SK-N-SH (cell line): ENCODE results near the gene HDAC4. TPM values are rescaled to one million over a fixed set of nuclear protein-coding genes. Genes with fewer than 3 reads are reported as not detected.

Experiments
- CTCF ChIA-PET: fragments of 300-600, 350-600 bp; formaldehyde crosslinking; extraction: SDS; loops from one replicate; lab custom pipeline; 2021; lab: Yijun Ruan, JAX
- POLR2A ChIA-PET: fragments of 350-600 bp; sonication (Branson Sonifier 250); formaldehyde crosslinking; extraction: SDS; loops from one replicate; lab custom pipeline; 2020; ENCODE audit warnings: antibody characterized with exemption, inconsistent platforms; lab: Yijun Ruan, JAX
- DNase-seq: peaks from one replicate; pipeline ENCODE4 v3.0.0; 2012
- H2AFZ ChIP-seq: fragments of 200-600 bp; sonication (generic); 2 replicates; pipeline ENCODE4 v1.8.1; 2016; ENCODE audit warnings: antibody characterized with exemption, mild to moderate bottlenecking, low read depth
- H3F3A ChIP-seq: fragments of 200-600 bp; sonication (generic); replicated peaks from 2 replicates; pipeline ENCODE3; 2016; ENCODE audit warnings: antibody characterized with exemption, mild to moderate bottlenecking; ENCODE audit not compliant: insufficient read depth
- H3K27ac ChIP-seq, 2 experiments: fragments of 200-500 bp in 1 of 2; fragments of 200-600 bp in 1 of 2; sonication (Bioruptor generic) in 1 of 2; sonication (generic), shearing (Covaris generic) in 1 of 2; 2 replicates each; pipeline versions ENCODE4 v1.5.1 to v1.6.1; 2014 to 2016; ENCODE audit warnings: low read depth in 2 of 2, inconsistent platforms in 1 of 2, low read length in 1 of 2, mild to moderate bottlenecking in 1 of 2, mixed read lengths in 1 of 2
- H3K27me3 ChIP-seq: fragments of 200-600 bp; sonication (generic), shearing (Covaris generic); 2 replicates; pipeline ENCODE4 v1.6.1; 2016; ENCODE audit warnings: mixed run types; ENCODE audit not compliant: insufficient read depth
- H3K36me3 ChIP-seq, 2 experiments: fragments of 200-500 bp in 1 of 2; fragments of 200-600 bp in 1 of 2; sonication (Bioruptor generic) in 1 of 2; sonication (generic) in 1 of 2; replicated peaks in 1 of 2; 2 replicates each; pipeline versions ENCODE3 to v1.5.1; 2014 to 2016; ENCODE audit warnings: low read length in 1 of 2, mild to moderate bottlenecking in 1 of 2; ENCODE audit not compliant: insufficient read depth in 2 of 2, control insufficient read depth in 1 of 2
- H3K4me1 ChIP-seq, 2 experiments: fragments of 200-500 bp in 1 of 2; fragments of 200-600 bp in 1 of 2; sonication (Bioruptor generic) in 1 of 2; sonication (generic), shearing (Covaris generic) in 1 of 2; 2 replicates each; pipeline versions ENCODE4 v1.5.1 to v1.6.1; 2014 to 2016; ENCODE audit warnings: low read depth in 1 of 2, low read length in 1 of 2, mixed run types in 1 of 2; ENCODE audit not compliant: insufficient read depth in 2 of 2, control insufficient read depth in 1 of 2
- H3K4me2 ChIP-seq: fragments of 200-600 bp; sonication (generic), shearing (Covaris generic); 2 replicates; pipeline ENCODE4 v1.6.1; 2017; ENCODE audit warnings: mixed run types
- H3K4me3 ChIP-seq, 2 experiments: fragments of 200-500 bp in 1 of 2; fragments of 200-600 bp in 1 of 2; sonication (Bioruptor generic) in 1 of 2; sonication (generic), shearing (Covaris generic) in 1 of 2; 2 replicates each; pipeline versions ENCODE4 v1.5.1 to v1.8.1; 2014 to 2016; ENCODE audit warnings: low read depth in 2 of 2, inconsistent platforms in 1 of 2, low read length in 1 of 2, mild to moderate bottlenecking in 1 of 2, mixed read lengths in 1 of 2, moderate library complexity in 1 of 2
- H3K79me2 ChIP-seq: fragments of 200-600 bp; sonication (generic); 2 replicates; pipeline ENCODE4 v1.8.1; 2017; ENCODE audit warnings: mild to moderate bottlenecking; ENCODE audit not compliant: insufficient read depth
- H3K9ac ChIP-seq: fragments of 200-600 bp; sonication (generic); 2 replicates; pipeline ENCODE4 v1.6.1; 2017; ENCODE audit warnings: mixed run types
- H3K9me2 ChIP-seq: fragments of 200-600 bp; sonication (generic); 2 replicates; pipeline ENCODE4 v1.6.1; 2017; ENCODE audit warnings: mixed run types
- H3K9me3 ChIP-seq: fragments of 200-600 bp; sonication (generic); 2 replicates; pipeline ENCODE4 v1.6.1; 2017; ENCODE audit warnings: mixed run types, mild to moderate bottlenecking, moderate library complexity
- H4K20me1 ChIP-seq: fragments of 200-600 bp; sonication (generic); 2 replicates; pipeline ENCODE4 v1.6.1; 2017; ENCODE audit warnings: mild to moderate bottlenecking, mixed run types; ENCODE audit not compliant: insufficient read depth
- CHD2 ChIP-seq: fragments of 150-350 bp; IDR thresholded peaks from 2 replicates; pipeline ENCODE4 v1.6.1; 2018; ENCODE audit warnings: low read length; ENCODE audit not compliant: partially characterized antibody
- ELF1 ChIP-seq: IDR thresholded peaks from 2 replicates; pipeline ENCODE4 v1.4.0; 2012
- FOXJ3 ChIP-seq: sonication (generic); formaldehyde crosslinking; IDR thresholded peaks from 2 replicates; pipeline ENCODE4 v1.5.1; 2020; ENCODE audit warnings: mild to moderate bottlenecking, missing genetic modification reagents
- JUND ChIP-seq: IDR thresholded peaks from 2 replicates; pipeline ENCODE4 v1.4.0; 2012
- MXI1 ChIP-seq: IDR thresholded peaks from 2 replicates; pipeline ENCODE4 v1.6.1; 2012; ENCODE audit warnings: mild to moderate bottlenecking, low read depth, low read length, improper control_type of control experiment
- NFIC ChIP-seq: IDR thresholded peaks from 2 replicates; pipeline ENCODE4 v1.4.0; 2012; ENCODE audit warnings: borderline replicate concordance
- RFX5 ChIP-seq: IDR thresholded peaks from 2 replicates; pipeline ENCODE4 v1.6.1; 2012; ENCODE audit warnings: mild to moderate bottlenecking, improper control_type of control experiment, low read length
- SMC3 ChIP-seq: IDR thresholded peaks from 2 replicates; pipeline ENCODE4 v1.6.1; 2012; ENCODE audit warnings: low read depth, low read length, improper control_type of control experiment
- TAF1 ChIP-seq: IDR thresholded peaks from 2 replicates; pipeline ENCODE4 v1.6.1; 2012; ENCODE audit warnings: low read depth, mild to moderate bottlenecking, low read length, moderate library complexity, borderline replicate concordance
- TCF12 ChIP-seq: IDR thresholded peaks from 2 replicates; pipeline ENCODE4 v1.4.0; 2012
- TEAD4 ChIP-seq: IDR thresholded peaks from 2 replicates; pipeline ENCODE4 v1.4.0; 2012; ENCODE audit warnings: mild to moderate bottlenecking, borderline replicate concordance; ENCODE audit not compliant: insufficient read depth
- WGBS: methylation state at CpG from one replicate; pipeline ENCODE4 v1.1.6; 2017; ENCODE audit warnings: low lambda C conversion rate; 5-methylcytosine and 5-hydroxymethylcytosine counted together
- polyA plus RNA-seq, 3 experiments: library from polyadenylated mRNA; depleted of rRNA; stranded (reverse); fragments of >200 nt; gene quantifications; 2 replicates each; pipeline ENCODE4 v1.2.3, GENCODE V29; 2012
- TF ChIP-seq, protein P1 (sequence below): IDR thresholded peaks from 2 replicates; pipeline ENCODE4 v1.4.0; 2012; ENCODE audit warnings: low read depth, borderline replicate concordance
- TF ChIP-seq, protein P2 (sequence below): IDR thresholded peaks from 2 replicates; pipeline ENCODE4 v1.6.1; 2012; ENCODE audit warnings: mild to moderate bottlenecking, low read depth, low read length, moderate library complexity
- TF ChIP-seq, protein P3 (sequence below): fragments of 150-350 bp; IDR thresholded peaks from 2 replicates; pipeline ENCODE4 v1.6.1; 2017; ENCODE audit warnings: antibody characterized with exemption, low read length, low read depth, borderline replicate concordance
- TF ChIP-seq, protein P4 (sequence below): IDR thresholded peaks from 2 replicates; pipeline ENCODE4 v1.4.0; 2012; ENCODE audit warnings: low read depth

Gene HDAC4
- polyA plus RNA-seq, 1 of the 3 experiments (the other 2 are of a cell fraction): 5.5 TPM

DNA sequence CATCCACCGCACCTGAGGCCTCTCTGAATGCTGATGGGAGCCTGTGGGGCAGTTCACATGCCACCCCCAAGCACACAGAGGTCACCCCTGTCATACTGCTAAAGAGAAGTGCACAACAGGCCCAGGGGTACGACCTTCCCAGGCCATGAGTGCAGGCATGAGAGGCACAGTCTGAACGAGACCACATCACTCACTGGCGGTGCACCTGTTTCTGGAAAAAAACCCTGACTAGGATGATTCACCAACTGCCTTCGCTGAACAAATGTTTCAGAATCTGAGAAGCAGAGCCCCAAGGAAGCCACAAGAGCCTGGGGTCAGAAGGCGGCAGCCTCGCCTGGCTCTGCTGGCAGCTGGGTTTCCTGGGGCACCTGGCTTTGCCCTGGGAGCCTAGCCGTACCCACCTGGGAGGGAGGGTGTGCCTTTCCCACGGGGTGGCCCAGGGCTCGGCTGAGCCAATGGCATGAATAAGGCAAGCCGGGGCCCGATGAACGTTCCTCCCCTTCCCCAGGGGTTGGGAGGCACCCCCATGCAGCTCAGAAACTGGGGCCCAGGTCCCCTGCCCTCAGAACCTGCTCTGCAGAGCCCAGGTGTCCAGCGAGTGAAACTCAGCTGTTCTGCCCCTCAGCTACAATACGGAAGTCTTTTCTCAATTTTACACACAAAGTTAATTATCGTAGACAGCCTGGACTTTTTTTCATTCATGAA lies 73.8 kb downstream of the HDAC4 start:
- Histone ChIP-seq H3K9ac (no peak overlapping the region), H3K9me3 (no peaks in the 10 kb centered on the region), H3K36me3 (peaks cover 0 to 2% of the 10 kb centered on the region in 2 experiments), H3K4me1 (peaks cover 9 to 59% of the 10 kb centered on the region in 2 experiments; a peak in 3 of 4 replicates), H3K27ac (peak overlapping the region in 1 of 2 experiments; percentile 90; a peak in 2 of 4 replicates), H3K4me2 (no peak overlapping the region), H3K79me2 (peaks cover 10% of the 10 kb centered on the region; the same call in 1 of the 2 replicates), H3K9me2 (no peaks in the 10 kb centered on the region), H4K20me1 (no peaks in the 10 kb centered on the region), H3F3A (no peaks in the 10 kb centered on the region), H3K4me3 (no peak overlapping the region), H2AFZ (no peak overlapping the region), H3K27me3 (no peaks in the 10 kb centered on the region)
- TF ChIP-seq, protein P1, sequence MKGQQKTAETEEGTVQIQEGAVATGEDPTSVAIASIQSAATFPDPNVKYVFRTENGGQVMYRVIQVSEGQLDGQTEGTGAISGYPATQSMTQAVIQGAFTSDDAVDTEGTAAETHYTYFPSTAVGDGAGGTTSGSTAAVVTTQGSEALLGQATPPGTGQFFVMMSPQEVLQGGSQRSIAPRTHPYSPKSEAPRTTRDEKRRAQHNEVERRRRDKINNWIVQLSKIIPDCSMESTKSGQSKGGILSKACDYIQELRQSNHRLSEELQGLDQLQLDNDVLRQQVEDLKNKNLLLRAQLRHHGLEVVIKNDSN: no peak
- TF ChIP-seq FOXJ3 (CRISPR knock-in tag): no peak
- no peak for TF ChIP-seq JUND
- no peak for TF ChIP-seq TEAD4
- ChIA-PET POLR2A (interaction anchor here (1.0 kb wide), 1 partner anchor 32 kb away, joined by 4 read pairs; no protein-coding TSS in a partner anchor), CTCF (interaction anchor here (1.2 to 1.3 kb wide), 2 partner anchors 18 to 33 kb away, joined by 3 to 4 read pairs; no protein-coding TSS in a partner anchor)
- DNase-seq: no peak
- WGBS: 94% methylated on average over 8 of the region's 16 CpGs

DNA sequence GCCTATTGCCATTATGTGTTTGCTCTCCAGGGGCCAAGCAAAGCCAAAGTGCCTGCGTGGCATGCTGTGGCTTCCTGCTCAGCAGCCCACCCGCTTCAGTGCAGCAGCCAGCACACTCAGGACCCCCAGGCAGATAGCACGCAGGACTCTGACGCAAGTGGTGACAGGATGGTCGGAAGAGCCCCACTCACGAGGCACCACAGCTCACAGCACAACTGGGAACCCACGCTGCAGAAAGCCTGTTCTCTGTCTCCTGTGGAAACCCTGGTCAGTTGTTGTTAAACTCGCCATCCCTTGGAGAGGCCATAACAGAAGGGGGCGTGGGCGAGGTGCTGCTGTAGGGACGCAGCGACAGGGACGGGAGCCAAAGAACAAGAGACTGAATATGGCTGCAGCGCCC lies 76.4 kb downstream of the HDAC4 start:
- TF ChIP-seq, protein P2, sequence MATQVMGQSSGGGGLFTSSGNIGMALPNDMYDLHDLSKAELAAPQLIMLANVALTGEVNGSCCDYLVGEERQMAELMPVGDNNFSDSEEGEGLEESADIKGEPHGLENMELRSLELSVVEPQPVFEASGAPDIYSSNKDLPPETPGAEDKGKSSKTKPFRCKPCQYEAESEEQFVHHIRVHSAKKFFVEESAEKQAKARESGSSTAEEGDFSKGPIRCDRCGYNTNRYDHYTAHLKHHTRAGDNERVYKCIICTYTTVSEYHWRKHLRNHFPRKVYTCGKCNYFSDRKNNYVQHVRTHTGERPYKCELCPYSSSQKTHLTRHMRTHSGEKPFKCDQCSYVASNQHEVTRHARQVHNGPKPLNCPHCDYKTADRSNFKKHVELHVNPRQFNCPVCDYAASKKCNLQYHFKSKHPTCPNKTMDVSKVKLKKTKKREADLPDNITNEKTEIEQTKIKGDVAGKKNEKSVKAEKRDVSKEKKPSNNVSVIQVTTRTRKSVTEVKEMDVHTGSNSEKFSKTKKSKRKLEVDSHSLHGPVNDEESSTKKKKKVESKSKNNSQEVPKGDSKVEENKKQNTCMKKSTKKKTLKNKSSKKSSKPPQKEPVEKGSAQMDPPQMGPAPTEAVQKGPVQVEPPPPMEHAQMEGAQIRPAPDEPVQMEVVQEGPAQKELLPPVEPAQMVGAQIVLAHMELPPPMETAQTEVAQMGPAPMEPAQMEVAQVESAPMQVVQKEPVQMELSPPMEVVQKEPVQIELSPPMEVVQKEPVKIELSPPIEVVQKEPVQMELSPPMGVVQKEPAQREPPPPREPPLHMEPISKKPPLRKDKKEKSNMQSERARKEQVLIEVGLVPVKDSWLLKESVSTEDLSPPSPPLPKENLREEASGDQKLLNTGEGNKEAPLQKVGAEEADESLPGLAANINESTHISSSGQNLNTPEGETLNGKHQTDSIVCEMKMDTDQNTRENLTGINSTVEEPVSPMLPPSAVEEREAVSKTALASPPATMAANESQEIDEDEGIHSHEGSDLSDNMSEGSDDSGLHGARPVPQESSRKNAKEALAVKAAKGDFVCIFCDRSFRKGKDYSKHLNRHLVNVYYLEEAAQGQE: no peak
- TF ChIP-seq RFX5: no peak
- TF ChIP-seq, protein P3, sequence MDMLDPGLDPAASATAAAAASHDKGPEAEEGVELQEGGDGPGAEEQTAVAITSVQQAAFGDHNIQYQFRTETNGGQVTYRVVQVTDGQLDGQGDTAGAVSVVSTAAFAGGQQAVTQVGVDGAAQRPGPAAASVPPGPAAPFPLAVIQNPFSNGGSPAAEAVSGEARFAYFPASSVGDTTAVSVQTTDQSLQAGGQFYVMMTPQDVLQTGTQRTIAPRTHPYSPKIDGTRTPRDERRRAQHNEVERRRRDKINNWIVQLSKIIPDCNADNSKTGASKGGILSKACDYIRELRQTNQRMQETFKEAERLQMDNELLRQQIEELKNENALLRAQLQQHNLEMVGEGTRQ: no peak
- no peak for TF ChIP-seq TCF12
- no peak for TF ChIP-seq NFIC
- no peak for TF ChIP-seq TAF1
- no peak for TF ChIP-seq ELF1
- TF ChIP-seq, protein P4, sequence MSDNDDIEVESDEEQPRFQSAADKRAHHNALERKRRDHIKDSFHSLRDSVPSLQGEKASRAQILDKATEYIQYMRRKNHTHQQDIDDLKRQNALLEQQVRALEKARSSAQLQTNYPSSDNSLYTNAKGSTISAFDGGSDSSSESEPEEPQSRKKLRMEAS: no peak
- TF ChIP-seq SMC3: no peak
- no peak for TF ChIP-seq MXI1
- no peak for TF ChIP-seq CHD2
- no peaks in the 10 kb centered on the region for H3F3A ChIP-seq
- no peaks in the 10 kb centered on the region for H4K20me1 ChIP-seq
- H3K4me1 ChIP-seq: peaks cover 9 to 36% of the 10 kb centered on the region in 2 experiments; a peak in 3 of 4 replicates
- peak; percentile 12 for DNase-seq
- peaks cover 0 to 2% of the 10 kb centered on the region in 2 experiments for H3K36me3 ChIP-seq
- no peaks in the 10 kb centered on the region for H3K9me3 ChIP-seq
- no peak overlapping the region for H3K27ac ChIP-seq
- H3K27me3 ChIP-seq: no peaks in the 10 kb centered on the region
- no peak overlapping the region for H2AFZ ChIP-seq
- 92% methylated on average over 13 of the region's 14 CpGs for WGBS
- H3K9me2 ChIP-seq: no peaks in the 10 kb centered on the region
- H3K9ac ChIP-seq: no peak overlapping the region
- POLR2A ChIA-PET: no interaction called here
- H3K4me3 ChIP-seq: no peak overlapping the region
- CTCF ChIA-PET: no interaction called here
- H3K79me2 ChIP-seq: peaks cover 10% of the 10 kb centered on the region; the same call in 1 of the 2 replicates
- H3K4me2 ChIP-seq: no peak overlapping the region
